GM21723 (cell line): ENCODE data around the gene ROBO4.
A peak's percentile ranks its signal among the peaks of the same experiment; 100 is the strongest.

ENCODE experiments used
- ATAC-seq: cut with Tn5 transposase; IDR thresholded peaks from one replicate; pipeline ENCODE4 v1.9.1; 2021; ENCODE audit warnings: mild to moderate bottlenecking, moderate library complexity; ENCODE audit not compliant: unreplicated experiment

Gene ROBO4

DNA sequence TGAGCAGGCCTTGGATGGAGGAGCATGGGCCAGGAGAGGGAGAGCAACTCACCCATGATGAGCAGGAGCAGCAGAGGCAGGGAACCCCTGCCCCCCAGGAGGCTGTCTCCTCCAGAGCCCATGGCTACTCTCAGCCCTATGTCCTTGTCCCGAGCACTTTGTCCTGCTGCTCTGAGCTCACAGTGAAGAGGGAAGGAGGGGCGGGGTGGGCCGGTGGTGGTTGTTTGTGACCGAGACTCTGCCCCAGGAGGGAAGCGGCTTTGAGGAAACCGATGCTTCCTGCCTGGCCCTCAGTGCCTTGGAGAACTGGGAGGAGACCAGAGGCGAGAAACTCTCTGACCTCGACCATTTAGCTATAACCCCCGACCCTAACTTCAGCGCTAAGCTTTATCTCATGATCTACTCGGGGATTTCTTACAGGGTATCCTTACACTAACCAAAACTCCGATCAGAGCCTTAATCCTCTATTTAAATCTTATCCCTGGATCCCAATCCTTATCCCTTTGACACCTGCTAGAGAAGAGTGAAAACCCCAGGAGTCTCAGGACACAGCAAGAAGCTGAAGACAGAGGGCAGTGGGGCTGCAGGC is at the start of gene ROBO4:
ROBO4 (minus strand) TSS at position 192 of the 589 bp plus-strand sequence; CDS start at position 122, 70 bp downstream.
- ATAC-seq = no peak

DNA sequence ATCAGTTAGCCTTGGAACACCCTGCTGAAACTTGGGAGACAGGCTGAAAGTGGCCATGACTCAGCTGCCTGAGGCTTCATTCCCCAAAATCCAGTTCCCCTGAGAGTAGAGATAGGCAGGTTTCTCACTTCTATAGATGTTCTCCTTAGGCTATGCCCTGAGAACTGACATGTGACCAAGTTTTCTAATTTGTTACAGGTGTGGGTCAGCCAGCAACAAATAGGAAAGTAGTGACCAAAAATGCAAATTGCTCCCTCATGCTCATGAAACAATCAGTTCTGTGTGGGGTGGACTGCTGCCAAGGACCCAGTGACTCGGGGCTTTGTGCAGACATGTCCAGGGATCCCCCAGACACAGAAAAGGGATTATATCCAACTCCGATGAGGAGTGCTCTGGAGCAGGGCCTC is 49.1 kb upstream of the ROBO4 start:
- ATAC-seq = no peak

GRCh38 chr11:124945826-124946225 is 48.2 kb upstream of the ROBO4 start:
- no peak for ATAC-seq

DNA sequence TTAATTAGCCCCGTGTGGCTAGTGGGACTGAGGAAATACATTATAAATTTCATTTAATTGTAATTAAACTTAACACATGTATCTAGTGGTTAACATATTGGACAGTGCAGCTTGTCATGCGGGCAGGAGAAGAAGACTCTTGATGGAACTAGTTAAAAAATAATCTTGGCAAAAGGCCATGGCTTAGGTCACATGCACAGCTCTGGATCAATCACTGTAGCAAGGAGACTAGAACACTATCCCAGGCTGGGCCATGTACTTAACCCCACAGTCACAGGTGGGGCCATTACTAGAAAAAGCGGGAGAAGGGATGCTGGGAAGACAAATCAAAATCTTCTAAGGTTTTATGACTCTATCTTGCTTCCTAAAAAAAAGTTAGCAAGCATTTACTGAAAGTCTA is 46.9 kb upstream of the ROBO4 start:
- ATAC-seq = no peak

DNA sequence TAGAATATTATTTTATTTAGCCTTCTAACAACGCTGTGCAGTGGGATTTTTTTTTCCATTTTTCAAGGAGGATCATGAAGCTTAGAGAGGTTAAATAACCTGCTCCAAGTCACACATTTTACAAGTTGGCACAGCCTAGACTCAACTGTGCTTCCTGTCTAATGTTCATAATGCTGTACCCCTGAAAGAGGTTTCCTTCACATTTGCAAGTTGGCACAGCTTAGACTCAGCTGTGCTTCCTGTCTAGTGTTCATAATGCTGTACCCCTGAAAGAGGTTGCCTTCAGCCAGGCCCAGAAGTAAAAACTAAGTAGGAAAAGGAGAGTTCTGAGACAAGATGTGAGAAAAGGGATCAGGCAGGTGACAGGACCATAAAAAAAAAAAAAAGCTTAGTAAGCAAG is 46.1 kb upstream of the ROBO4 start:
- ATAC-seq = no peak

- ATAC-seq = no peak
Observed at GRCh38 chr11:124943254-124943616, 45.6 kb upstream of the ROBO4 start.

DNA sequence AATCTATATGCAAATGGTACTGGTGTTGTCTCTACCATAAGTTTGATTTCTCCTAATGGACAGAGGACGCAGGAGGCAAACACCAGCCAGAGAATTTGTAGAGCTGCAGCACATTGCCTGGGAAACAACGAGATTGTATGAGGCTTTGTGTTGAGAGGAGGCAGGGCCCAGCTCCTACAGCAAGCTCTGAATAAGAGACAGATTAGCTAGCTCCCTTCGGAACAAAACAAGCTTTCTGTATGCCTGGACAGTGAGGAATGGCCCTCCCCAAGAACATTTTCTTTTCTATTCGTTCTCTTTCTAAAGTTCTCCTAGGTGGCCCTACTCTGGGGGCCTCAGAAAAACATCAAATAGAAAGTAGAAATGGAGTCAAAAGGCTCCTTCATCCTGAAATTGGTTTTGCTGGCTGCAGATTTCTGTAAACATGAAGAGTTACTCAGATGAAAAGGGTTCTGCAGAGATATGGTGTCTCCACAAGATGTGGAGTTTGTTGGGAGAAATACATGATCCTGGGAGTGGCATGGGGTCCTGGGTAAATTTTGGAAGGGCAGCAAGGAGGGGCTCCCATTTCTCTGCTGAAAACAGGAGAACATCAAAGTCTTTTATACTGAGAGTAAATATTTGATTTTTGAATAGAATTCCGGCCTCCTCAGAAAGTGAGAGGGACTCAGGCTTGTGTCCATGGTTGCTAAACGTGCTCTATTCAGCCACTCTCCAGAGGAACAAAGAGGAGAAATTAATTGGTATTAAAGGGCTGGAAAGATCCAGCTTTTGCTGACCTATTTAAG is 45.0 kb upstream of the ROBO4 start:
- ATAC-seq = no peak

GRCh38 chr11:124941703-124942102 is 44.0 kb upstream of the ROBO4 start:
- ATAC-seq = peak; percentile 65

DNA sequence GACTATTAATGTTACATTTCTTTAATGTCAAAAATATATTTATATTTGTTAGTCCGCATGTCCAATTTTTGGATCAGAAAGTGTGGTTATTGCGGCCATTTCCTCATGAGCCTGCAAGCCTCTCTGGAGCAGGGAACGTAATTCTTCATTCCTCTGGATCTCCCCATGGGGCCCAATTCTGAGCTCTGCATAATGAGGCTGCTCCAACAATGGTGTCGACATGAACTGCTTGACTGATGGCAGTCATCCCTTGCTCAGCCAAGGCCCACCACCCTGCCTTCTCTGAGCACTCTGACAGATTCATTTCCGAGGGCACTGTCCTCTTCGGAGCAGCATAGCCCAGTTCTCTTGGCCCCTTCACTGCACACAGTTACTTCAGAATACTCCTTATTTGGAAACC is 41.3 kb upstream of the ROBO4 start:
- ATAC-seq = no peak

DNA sequence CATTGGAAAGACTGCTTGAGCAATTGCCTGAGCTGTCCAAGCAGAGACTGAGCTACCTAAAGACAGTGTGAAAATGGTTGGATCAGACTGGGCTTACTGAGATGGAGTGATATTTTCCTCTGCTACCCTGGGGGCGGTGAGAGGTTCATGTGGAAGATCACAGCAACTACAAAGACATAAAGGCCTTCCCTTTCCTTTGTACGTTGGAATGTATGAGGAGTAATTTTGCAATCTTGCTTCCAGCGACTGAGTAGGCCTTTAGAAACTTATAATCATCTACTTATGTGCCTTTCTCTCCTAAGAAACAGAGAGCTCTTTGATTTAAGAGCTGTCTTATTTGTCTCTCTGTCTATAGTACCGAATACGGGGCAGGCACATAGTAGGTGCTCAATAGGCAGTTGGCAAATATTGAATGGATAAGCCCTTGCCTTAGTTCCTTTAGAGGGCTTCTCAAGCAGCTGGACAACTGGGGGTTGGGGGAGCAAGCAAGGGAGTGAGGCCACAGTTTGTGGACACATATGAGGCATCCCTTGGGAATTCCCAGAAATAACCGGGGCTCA is 40.6 kb upstream of the ROBO4 start:
- no peak for ATAC-seq

DNA sequence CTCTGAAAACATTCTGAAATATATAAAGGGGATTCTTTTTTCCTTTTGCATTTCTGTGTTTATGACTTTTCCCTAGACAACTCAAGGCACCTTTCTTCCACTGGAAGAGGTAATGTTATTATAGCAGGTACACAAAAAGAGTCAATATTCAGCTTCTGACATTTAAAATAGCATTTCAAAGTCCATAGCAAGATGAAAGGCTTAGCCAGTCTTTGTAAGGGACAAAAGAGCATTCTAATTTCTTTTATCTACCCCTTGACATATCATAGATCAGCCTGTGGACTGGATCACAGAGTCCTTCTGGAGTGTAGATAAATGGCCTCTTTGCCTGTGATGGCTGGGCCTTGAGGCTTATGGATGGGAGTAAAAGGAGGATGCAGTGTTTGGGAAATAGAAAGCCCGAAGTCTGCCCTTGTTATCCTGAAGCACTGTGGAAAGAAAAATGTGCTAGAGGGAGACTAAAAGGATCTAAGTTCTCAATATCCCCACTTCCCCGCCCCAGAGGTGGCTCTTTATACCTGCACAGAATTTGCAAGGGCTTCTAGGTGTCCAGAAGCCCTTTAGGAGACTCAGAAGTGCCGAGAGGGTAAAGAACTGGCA is 39.8 kb upstream of the ROBO4 start:
- no peak for ATAC-seq

DNA sequence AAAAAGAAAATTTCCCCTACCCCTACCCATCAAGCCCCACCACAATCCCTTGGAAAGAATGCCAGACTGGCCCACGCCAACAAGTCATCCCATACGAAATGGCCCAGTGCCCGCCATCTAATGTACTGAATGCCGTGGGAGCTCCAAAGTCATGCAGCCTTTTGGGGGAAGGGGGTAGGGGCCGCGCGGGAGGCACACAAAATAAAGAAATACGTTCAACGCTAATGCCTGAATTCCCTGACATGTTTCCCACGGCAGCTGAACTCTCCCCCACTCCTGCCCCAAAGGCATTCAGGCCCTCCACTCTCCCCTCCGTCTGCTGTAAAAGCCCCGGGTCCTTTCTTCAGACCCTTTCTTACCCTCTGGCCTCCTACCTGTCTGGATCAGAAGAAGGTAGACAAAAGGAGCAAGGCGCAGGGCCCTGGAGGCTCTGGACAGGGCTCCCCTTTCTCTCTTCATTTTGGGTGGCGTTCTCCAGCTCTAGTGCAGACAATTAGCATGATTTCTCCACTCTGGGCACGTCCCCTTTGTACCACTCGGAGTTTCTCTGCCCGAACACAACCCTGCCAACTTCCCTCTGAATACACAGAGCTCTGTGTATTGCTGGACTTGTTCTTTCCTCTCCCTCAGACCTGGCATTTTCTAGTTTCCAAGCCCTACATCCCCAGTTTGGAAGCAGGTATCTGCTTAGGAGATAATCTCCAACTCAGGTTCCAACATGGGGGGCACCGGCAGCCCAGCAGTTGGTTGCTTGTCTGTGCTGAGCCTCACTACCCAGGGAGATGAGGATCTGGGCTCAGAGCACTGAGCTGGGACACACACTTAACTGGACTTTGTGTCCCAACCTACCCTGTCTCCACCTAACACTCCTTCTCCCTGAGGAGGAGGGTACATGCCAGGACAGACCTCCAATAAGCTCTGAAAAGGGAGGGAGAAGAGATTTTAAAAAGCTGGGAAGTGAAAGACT is 38.2 kb upstream of the ROBO4 start, which contains the start of gene HEPACAM:
HEPACAM (minus strand) TSS at position 500 of the 967 bp plus-strand sequence; CDS start at position 459, 41 bp downstream.
- no peak for ATAC-seq

DNA sequence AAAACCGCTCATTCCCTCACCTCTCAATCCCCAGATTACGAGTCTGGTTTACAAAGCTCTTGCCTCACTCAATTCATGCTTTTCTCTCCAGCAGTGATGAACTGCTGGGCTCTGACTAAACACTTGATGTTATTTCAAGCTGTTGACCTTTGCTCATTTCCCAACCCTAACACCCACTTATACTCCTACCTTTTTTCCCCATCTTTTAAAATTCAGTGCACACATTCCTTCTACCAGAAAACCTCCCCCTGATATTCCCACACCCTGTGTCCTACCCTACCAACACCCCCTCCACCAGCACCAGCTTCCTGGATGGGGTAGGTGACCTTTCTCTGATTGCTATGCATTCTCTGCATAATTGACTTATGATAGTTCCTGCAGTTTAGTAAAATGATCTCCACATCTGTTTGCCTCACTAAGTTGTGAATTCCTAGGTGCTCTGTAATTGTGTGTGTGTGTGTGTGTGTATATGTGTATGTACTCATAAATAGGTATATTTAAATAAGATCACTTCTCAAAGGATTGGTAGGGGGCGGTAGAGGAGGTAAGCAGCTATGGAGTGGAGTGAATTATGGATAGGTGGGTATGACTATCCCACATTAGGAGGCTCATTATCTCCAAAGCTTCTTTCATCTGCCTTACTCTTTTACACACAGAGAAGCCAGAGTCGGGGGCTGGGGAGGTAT is 37.3 kb upstream of the ROBO4 start:
- no peak for ATAC-seq

DNA sequence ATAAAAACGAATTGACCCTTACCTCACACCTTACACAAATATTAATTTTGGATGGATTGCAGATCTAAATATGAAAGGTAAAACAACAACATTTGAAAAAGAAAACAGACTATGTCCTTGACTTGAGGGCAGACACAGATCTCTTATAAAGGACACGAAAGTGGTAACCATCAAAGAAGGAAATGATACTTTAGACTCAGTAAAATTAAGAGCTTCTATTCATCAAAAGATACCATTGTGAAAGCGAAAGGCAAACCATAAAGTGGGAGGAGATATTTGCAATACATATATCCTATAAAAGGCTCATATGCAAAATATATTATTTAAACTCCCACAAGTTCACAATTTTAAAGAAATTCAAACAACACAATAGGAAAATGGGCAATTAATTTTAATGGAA is 33.1 kb upstream of the ROBO4 start:
- peak; percentile 94 for ATAC-seq

- no peak for ATAC-seq
Observed at GRCh38 chr11:124928942-124929665, 31.4 kb upstream of the ROBO4 start.

DNA sequence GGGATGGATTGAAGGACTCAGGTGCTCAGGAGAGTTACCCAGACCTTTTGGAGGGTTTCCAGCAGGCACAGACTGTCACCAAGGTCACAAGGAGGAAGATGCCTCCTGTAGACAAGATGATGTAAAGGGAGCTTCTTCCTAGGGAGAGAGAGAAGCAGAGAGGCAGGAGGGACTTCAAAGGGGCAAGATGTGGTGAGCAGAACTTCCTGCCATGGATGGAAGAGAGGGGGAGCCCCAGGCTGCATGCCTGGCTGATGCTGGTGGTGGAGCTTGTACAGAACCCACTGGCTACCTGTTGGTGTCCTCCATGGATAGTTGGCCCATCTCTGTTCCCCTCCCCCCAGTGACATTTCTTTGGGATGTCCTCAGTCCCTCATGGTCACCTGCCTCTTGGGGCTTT is 25.6 kb upstream of the ROBO4 start:
- no peak for ATAC-seq

DNA sequence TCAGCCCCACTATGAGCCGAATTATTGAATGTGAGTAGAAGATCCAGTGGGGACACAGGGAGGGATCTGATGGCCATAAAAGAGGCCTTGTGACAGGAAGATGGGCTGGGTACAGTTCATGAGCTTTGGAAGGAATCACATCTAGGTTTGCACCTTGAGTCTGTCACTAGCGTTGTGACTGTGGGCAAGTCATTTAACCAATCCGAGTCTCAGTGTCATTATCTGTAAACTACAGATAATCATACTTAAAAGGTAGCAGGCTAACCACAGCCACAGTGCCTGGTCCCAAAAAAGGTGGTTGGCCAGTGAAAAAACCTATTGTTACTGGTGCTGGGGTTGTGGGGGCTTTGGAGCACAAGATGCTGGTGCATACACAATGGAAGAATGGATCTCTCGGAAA is 25.2 kb upstream of the ROBO4 start:
- ATAC-seq = no peak

DNA sequence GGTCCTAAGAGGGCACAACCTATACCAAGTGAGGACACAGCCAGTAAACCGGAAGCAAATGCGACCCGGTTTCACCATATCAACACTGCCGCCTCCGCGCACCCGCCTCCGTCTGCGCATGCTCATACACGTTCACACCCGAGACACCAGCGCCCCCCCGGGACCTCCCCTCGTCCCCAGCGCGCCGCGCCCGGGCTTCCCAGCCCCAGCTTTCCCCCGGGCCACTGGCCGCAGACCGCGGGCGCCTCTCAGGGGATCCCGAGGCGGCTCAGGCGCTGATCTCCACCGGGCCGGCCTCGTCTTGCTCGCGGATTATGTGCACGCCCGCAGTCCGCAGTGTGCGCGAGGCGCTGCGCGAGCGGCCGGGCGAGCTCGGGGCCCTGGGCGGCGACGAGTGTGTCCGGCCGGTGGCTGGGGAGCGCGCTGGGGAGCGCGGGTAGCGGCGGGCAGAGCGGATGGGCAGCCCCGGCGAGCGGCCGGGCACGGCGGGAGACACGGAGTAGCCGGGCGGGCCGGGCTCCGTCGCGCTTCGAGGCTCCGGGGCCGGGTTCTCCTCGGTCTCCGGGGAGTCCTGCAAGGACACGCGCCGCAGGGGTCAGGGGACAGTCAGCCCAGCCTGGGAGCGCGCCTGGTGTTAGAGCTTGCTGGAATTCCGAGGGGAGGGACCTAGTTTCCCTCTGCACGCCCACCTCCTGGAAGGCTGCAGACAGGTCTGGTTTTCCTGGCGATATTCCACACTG is 23.4 kb upstream of the ROBO4 start:
- ATAC-seq = peak; percentile 76

DNA sequence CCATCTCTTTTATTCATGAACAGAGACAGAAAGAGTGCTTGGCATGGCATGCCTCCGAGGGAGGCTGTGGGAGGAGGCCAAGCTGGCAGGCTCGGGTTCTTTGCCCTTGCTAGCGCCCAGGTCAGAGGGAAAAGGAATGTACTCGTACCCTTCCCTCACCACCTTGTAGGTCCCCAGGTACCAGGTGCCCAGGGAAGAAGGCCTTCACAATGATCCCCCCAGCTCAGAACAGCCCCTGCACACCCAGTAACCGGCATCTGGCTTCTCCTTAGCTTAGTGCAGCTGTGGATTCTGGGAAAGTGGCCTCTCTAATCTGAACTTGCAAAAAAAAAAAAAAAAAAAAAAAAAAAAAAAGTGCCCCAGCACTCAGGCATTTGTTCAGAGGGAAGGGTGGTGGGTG is 22.7 kb upstream of the ROBO4 start:
- ATAC-seq = no peak
